Caco-2 (cell line): ENCODE results near the gene LENG9. TPM values are rescaled to one million over a fixed set of nuclear protein-coding genes. Genes with fewer than 3 reads are reported as not detected.
A peak's percentile ranks its signal among the peaks of the same experiment; 100 is the strongest.

Experiments used
- BruUV-seq: library from RNA; stranded (reverse); fragments of 400-500 nt; replicated peaks from 2 replicates; lab custom pipeline; 2021; lab: Mats Ljungman, UMichigan
- CTCF ChIA-PET: fragments of 300-600 bp; sonication (Branson Sonifier 250); formaldehyde crosslinking; loops from one replicate; lab custom pipeline; 2022; ENCODE audit warnings: antibody characterized with exemption; lab: Charles Lee
- POLR2A ChIA-PET: fragments of 300-600 bp; sonication (Branson Sonifier 250); formaldehyde crosslinking; loops from one replicate; lab custom pipeline; 2022; ENCODE audit warnings: antibody characterized with exemption; lab: Charles Lee
- DNase-seq, 2 experiments: peaks; one replicate each; pipeline versions ENCODE4 v3.0.0 to v3.0.0-alpha.2; 2020 to 2022
- H3K27me3 ChIP-seq: replicated peaks from 2 replicates; pipeline ENCODE4 v1.6.0; 2011; ENCODE audit warnings: low read length; ENCODE audit not compliant: control insufficient read depth, insufficient read depth
- H3K36me3 ChIP-seq: 2 replicates; pipeline ENCODE4 v1.5.1; 2011; ENCODE audit warnings: low read length; ENCODE audit not compliant: control insufficient read depth, insufficient read depth
- H3K4me1 ChIP-seq: fragments of 250-450 bp; sonication (Bioruptor Pico); 2 replicates; pipeline ENCODE4 v1.5.1; 2020; ENCODE audit warnings: mild to moderate bottlenecking
- H3K4me3 ChIP-seq: 2 replicates; pipeline ENCODE4 v1.5.1; 2011; ENCODE audit warnings: low read depth, mild to moderate bottlenecking, control low read depth, low read length
- H3K9me3 ChIP-seq: fragments of 250-450 bp; sonication (Bioruptor Pico); 2 replicates; pipeline ENCODE4 v1.5.1; 2020; ENCODE audit warnings: mild to moderate bottlenecking, moderate library complexity
- H3K27ac Mint-ChIP-seq: one replicate; pipeline ENCODE4 v1.8.0; 2022; ENCODE audit warnings: mixed read lengths; ENCODE audit not compliant: unreplicated experiment
- H3K27me3 Mint-ChIP-seq: one replicate; pipeline ENCODE4 v1.8.0; 2022; ENCODE audit warnings: mixed read lengths; ENCODE audit not compliant: insufficient read depth, unreplicated experiment
- H3K36me3 Mint-ChIP-seq: one replicate; pipeline ENCODE4 v1.8.0; 2022; ENCODE audit warnings: mild to moderate bottlenecking, mixed read lengths; ENCODE audit not compliant: insufficient read depth, unreplicated experiment
- H3K4me1 Mint-ChIP-seq: one replicate; pipeline ENCODE4 v1.8.0; 2022; ENCODE audit warnings: low read depth, mixed read lengths; ENCODE audit not compliant: unreplicated experiment
- H3K4me3 Mint-ChIP-seq: one replicate; pipeline ENCODE4 v1.8.0; 2022; ENCODE audit warnings: mild to moderate bottlenecking, moderate library complexity, mixed read lengths; ENCODE audit not compliant: unreplicated experiment
- H3K9me3 Mint-ChIP-seq: one replicate; pipeline ENCODE4 v1.8.0; 2022; ENCODE audit warnings: mixed read lengths; ENCODE audit not compliant: unreplicated experiment
- intact Hi-C: fragments of 100-400 bp; cut with micrococcal nuclease; formaldehyde crosslinking; loops from one replicate; pipeline ENCODE4 v1.10.0; 2022; ENCODE audit not compliant: unreplicated experiment
- total RNA-seq: library from RNA; stranded (reverse); gene quantifications from 2 replicates; pipeline ENCODE4 v1.2.3, GENCODE V29; 2022
- TF ChIP-seq, protein P1 (sequence below), 2 experiments: fragments of 200-600 bp in 1 of 2; IDR thresholded peaks; 1 replicate in 1 of 2; 2 replicates in 1 of 2; pipeline versions ENCODE4 v1.5.1 to v1.8.0; 2011 to 2022; ENCODE audit warnings: antibody characterized with exemption in 1 of 2, control low read depth in 1 of 2, inconsistent platforms in 1 of 2, low read depth in 1 of 2, low read length in 1 of 2, mild to moderate bottlenecking in 1 of 2, moderate library complexity in 1 of 2; ENCODE audit not compliant: insufficient read depth in 1 of 2, severe bottlenecking in 1 of 2, unreplicated experiment in 1 of 2

The LENG9 gene
- total RNA-seq, 1 experiment from 2014 or later: 6.7 TPM

DNA sequence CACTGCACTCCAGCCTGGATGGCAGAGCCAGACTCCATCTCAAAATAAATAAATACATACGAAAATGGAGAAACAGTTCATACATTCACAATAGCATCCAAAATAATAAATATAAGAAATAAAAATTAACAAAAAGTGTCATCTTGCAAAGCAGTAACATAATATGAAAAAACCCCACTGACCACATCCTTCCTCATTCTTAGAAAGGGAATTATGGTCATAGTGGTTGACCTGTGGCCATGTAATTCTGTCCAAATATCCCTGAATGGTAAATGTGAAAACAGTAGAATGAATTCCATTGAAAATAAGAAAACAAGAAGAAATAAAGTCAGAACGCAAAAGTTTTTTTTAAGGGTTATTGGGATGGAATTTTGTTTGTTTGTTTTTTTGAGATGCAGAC lies 16.5 kb upstream of the LENG9 start:
- Mint-ChIP-seq H3K36me3 (no peaks in the 10 kb centered on the region), H3K27ac (no peak overlapping the region), H3K4me3 (no peak overlapping the region), H3K9me3 (no peaks in the 10 kb centered on the region), H3K4me1 (peaks cover 9% of the 10 kb centered on the region), H3K27me3 (peaks cover 12% of the 10 kb centered on the region)
- 0 out of 2 replicates have a peak, but pooled peaks cover 5% of the 10 kb centered on the region for H3K4me1 ChIP-seq
- H3K36me3 ChIP-seq: no peaks in the 10 kb centered on the region
- no peak for DNase-seq
- H3K9me3 ChIP-seq: no peaks in the 10 kb centered on the region
- BruUV-seq: no TSS peak
- H3K27me3 ChIP-seq: no peaks in the 10 kb centered on the region
- POLR2A ChIA-PET: no interaction called here
- CTCF ChIA-PET: no interaction called here
- TF ChIP-seq, protein P1, sequence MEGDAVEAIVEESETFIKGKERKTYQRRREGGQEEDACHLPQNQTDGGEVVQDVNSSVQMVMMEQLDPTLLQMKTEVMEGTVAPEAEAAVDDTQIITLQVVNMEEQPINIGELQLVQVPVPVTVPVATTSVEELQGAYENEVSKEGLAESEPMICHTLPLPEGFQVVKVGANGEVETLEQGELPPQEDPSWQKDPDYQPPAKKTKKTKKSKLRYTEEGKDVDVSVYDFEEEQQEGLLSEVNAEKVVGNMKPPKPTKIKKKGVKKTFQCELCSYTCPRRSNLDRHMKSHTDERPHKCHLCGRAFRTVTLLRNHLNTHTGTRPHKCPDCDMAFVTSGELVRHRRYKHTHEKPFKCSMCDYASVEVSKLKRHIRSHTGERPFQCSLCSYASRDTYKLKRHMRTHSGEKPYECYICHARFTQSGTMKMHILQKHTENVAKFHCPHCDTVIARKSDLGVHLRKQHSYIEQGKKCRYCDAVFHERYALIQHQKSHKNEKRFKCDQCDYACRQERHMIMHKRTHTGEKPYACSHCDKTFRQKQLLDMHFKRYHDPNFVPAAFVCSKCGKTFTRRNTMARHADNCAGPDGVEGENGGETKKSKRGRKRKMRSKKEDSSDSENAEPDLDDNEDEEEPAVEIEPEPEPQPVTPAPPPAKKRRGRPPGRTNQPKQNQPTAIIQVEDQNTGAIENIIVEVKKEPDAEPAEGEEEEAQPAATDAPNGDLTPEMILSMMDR (IDR thresholded peaks at IDR 0.05; ENCODE audit: insufficient read depth in 1 of 2, low read depth in 1 of 2, low read length in 1 of 2, severe bottlenecking in 1 of 2, unreplicated experiment in 1 of 2): no peak
- H3K4me3 ChIP-seq: no peak overlapping the region
- intact Hi-C loops: loop anchor here (2.0 kb wide), 1 partner anchor 197 kb away; no protein-coding TSS in a partner anchor

DNA sequence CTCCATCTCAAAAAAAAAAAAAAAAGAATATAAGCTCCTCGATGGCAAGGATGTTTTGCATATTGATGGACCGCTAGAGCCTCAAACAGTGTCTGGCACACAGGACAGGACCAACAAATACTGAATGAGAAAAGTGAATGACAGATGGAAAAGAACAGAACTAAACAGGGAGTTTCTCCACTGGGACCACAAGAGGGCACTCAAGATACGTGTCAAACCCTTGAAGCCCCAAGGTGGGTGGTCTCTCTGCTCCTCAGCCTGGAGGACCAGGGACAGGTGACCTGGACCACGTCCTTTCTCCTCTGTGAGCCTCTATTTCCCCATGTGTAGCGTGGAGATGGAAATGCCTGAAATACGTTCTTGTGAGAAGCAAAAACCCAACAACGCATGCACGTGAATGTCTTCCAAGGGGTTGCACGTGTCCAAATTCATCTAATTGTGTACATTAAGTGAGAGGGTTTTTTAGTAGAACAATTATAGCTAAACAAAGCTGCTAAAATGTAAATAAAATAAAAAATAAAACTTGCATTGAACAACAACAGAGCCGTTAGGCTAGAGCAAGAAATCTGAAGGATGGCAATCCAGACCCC lies 15.2 kb upstream of the LENG9 start:
- intact Hi-C loops: no loop called here
- BruUV-seq: no TSS peak
- Mint-ChIP-seq H3K4me3 (no peak overlapping the region), H3K27ac (no peak overlapping the region), H3K4me1 (peaks cover 13% of the 10 kb centered on the region), H3K36me3 (no peaks in the 10 kb centered on the region), H3K9me3 (no peaks in the 10 kb centered on the region), H3K27me3 (peaks cover 5% of the 10 kb centered on the region)
- H3K9me3 ChIP-seq: no peaks in the 10 kb centered on the region
- peaks cover 6% of the 10 kb centered on the region for H3K4me1 ChIP-seq
- no peaks in the 10 kb centered on the region for H3K27me3 ChIP-seq
- H3K36me3 ChIP-seq: no peaks in the 10 kb centered on the region
- CTCF ChIA-PET: interaction anchor here (1.0 kb wide), 1 partner anchor 87 kb away, joined by 5 read pairs; no protein-coding TSS in a partner anchor
- TF ChIP-seq, protein P1 (IDR thresholded peaks at IDR 0.05; ENCODE audit: insufficient read depth in 1 of 2, low read depth in 1 of 2, low read length in 1 of 2, severe bottlenecking in 1 of 2, unreplicated experiment in 1 of 2): peak; percentile 64 to 76
- POLR2A ChIA-PET: no interaction called here
- no peak overlapping the region for H3K4me3 ChIP-seq
- peak in 1 of 2 experiments; percentile 55 for DNase-seq

DNA sequence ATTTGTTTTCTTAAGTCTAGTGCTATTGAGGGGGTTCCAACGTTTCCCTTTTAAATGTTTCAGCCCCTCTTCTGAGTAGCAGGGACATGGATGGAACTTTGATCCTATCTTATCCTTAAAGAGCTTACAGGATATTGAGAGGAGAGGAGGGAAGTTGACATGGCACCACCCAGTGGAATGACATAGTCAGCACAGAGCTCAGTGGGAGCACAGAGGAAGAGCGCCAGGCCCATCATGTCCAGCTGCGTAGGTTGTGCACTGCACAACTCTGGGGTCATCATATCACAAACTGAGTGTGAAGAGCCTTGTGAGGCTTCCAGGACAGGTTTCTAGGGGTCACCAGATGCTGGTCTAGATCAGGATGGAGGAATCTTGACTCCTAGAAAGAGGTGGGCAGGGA lies 14.1 kb upstream of the LENG9 start:
- Histone ChIP-seq H3K9me3 (no peaks in the 10 kb centered on the region), H3K27me3 (no peaks in the 10 kb centered on the region), H3K4me1 (peaks cover 16% of the 10 kb centered on the region), H3K36me3 (no peaks in the 10 kb centered on the region), H3K4me3 (no peak overlapping the region)
- ChIA-PET POLR2A (interaction anchor here (0.9 kb wide), 1 partner anchor 29 kb away, joined by 3 read pairs; the partner anchor contains the start of gene LENG8), CTCF (interaction anchor here (0.5 to 1.0 kb wide), 7 partner anchors 13 to 153 kb away, joined by 3 to 10 read pairs (median 4); partner anchors contain the start of genes LENG8 and LENG9)
- Mint-ChIP-seq H3K4me3 (no peak overlapping the region), H3K4me1 (peaks cover 21% of the 10 kb centered on the region), H3K27ac (no peak overlapping the region), H3K27me3 (peaks cover 3% of the 10 kb centered on the region), H3K36me3 (no peaks in the 10 kb centered on the region), H3K9me3 (no peaks in the 10 kb centered on the region)
- DNase-seq: no peak
- TF ChIP-seq, protein P1 (IDR thresholded peaks at IDR 0.05; ENCODE audit: insufficient read depth in 1 of 2, low read depth in 1 of 2, low read length in 1 of 2, severe bottlenecking in 1 of 2, unreplicated experiment in 1 of 2): peak in 1 of 2 experiments; percentile 52
- intact Hi-C loops: loop anchor here (1.0 kb wide), 1 partner anchor 46 kb away; no protein-coding TSS in a partner anchor
- BruUV-seq: no TSS peak
